DND-41 (cell line): Measurements from ENCODE around the gene PARVA.

Source experiments
- ATAC-seq: fragments of 200-7000 bp; cut with Tn5 transposase; 3 replicates; pipeline ENCODE4 v1.9.1; 2021; ENCODE audit warnings: low read depth; ENCODE audit not compliant: insufficient read depth
- DNase-seq: peaks from one replicate; pipeline ENCODE4 v3.0.0-alpha.2; 2020
- H2AFZ ChIP-seq: 2 replicates; pipeline ENCODE4 v1.6.0; 2012; ENCODE audit warnings: low read depth, low read length
- H3K27ac ChIP-seq: 2 replicates; pipeline ENCODE4 v1.5.1; 2012; ENCODE audit warnings: low read length, inconsistent platforms
- H3K27me3 ChIP-seq: fragments of 200-600 bp; sonication (generic); 2 replicates; pipeline ENCODE4 v1.6.0; 2012; ENCODE audit warnings: low read length, mild to moderate bottlenecking, inconsistent platforms; ENCODE audit not compliant: insufficient read depth, poor library complexity
- H3K36me3 ChIP-seq: 2 replicates; pipeline ENCODE4 v1.5.1; 2012; ENCODE audit warnings: low read length, inconsistent platforms; ENCODE audit not compliant: insufficient read depth
- H3K4me1 ChIP-seq: 2 replicates; pipeline ENCODE4 v1.5.1; 2012; ENCODE audit warnings: mild to moderate bottlenecking, low read length; ENCODE audit not compliant: insufficient read depth
- H3K4me2 ChIP-seq: 2 replicates; pipeline ENCODE4 v1.6.0; 2012; ENCODE audit warnings: mild to moderate bottlenecking, moderate library complexity, low read length, inconsistent platforms; ENCODE audit not compliant: insufficient read depth
- H3K4me3 ChIP-seq, 2 experiments: fragments of 200-600 bp in 1 of 2; shearing (Covaris generic) in 1 of 2; 2 replicates each; pipeline ENCODE4 v1.5.1; 2012 to 2016; ENCODE audit warnings: inconsistent platforms in 2 of 2, low read length in 2 of 2, mild to moderate bottlenecking in 2 of 2, low read depth in 1 of 2, moderate library complexity in 1 of 2
- H3K79me2 ChIP-seq: 2 replicates; pipeline ENCODE4 v1.6.0; 2012; ENCODE audit warnings: low read length, inconsistent platforms; ENCODE audit not compliant: insufficient read depth
- H3K9ac ChIP-seq: 2 replicates; pipeline ENCODE4 v1.6.0; 2012; ENCODE audit warnings: low read depth, mild to moderate bottlenecking, inconsistent platforms, low read length, moderate library complexity
- H3K9me3 ChIP-seq: 2 replicates; pipeline ENCODE4 v1.5.1; 2012; ENCODE audit warnings: low read length, moderate library complexity, mild to moderate bottlenecking, inconsistent platforms; ENCODE audit not compliant: insufficient read depth, severe bottlenecking
- H4K20me1 ChIP-seq: 2 replicates; pipeline ENCODE4 v1.6.0; 2012; ENCODE audit warnings: low read length; ENCODE audit not compliant: insufficient read depth
- CTCF ChIP-seq: IDR thresholded peaks from 2 replicates; pipeline ENCODE4 v1.5.1; 2012; ENCODE audit warnings: borderline replicate concordance, low read length, moderate library complexity, mild to moderate bottlenecking; ENCODE audit not compliant: poor library complexity, severe bottlenecking; ENCODE audit errors: extremely low read depth
- EZH2 ChIP-seq: IDR thresholded peaks from 3 replicates; pipeline ENCODE4 v1.6.1; 2012; ENCODE audit warnings: borderline replicate concordance, low read depth, mild to moderate bottlenecking, moderate library complexity, low read length, inconsistent platforms; ENCODE audit not compliant: severe bottlenecking

Gene PARVA

GRCh38 chr11:12392672-12393071 lies 15.3 kb downstream of the PARVA start:
- TF ChIP-seq CTCF (no peak), EZH2 (no peak)
- ATAC-seq, result no peak

GRCh38 chr11:12393691-12394090 lies 16.3 kb downstream of the PARVA start:
- Histone ChIP-seq H3K4me2 (no peak overlapping the region), H3K9ac (no peak overlapping the region), H3K27ac (no peak overlapping the region), H4K20me1 (no peaks in the 10 kb centered on the region), H3K4me1 (no peaks in the 10 kb centered on the region), H3K4me3 (no peak overlapping the region), H3K79me2 (no peaks in the 10 kb centered on the region), H3K36me3 (no peaks in the 10 kb centered on the region), H3K9me3 (no peaks in the 10 kb centered on the region), H3K27me3 (no peaks in the 10 kb centered on the region), H2AFZ (no peak overlapping the region)
- no peak for TF ChIP-seq CTCF
- TF ChIP-seq EZH2, result no peak
- DNase-seq (no peak), ATAC-seq (no peak)

More at GRCh38 chr11:12392672-12393071, 15.3 kb downstream of the PARVA start:
- H4K20me1 ChIP-seq, result no peaks in the 10 kb centered on the region
- no peaks in the 10 kb centered on the region for H3K36me3 ChIP-seq
- peaks cover 6% of the 10 kb centered on the region for H3K27me3 ChIP-seq
- H3K27ac ChIP-seq, result no peak overlapping the region
- H3K9me3 ChIP-seq, result no peaks in the 10 kb centered on the region
- H3K79me2 ChIP-seq, result no peaks in the 10 kb centered on the region
- H2AFZ ChIP-seq, result no peak overlapping the region
- no peak for DNase-seq
- no peaks in the 10 kb centered on the region for H3K4me1 ChIP-seq
- no peak overlapping the region for H3K9ac ChIP-seq
- no peak overlapping the region for H3K4me2 ChIP-seq
- no peak overlapping the region for H3K4me3 ChIP-seq

GRCh38 chr11:12394601-12395000 lies 17.2 kb downstream of the PARVA start:
- H2AFZ ChIP-seq, result no peak overlapping the region
- ATAC-seq (no peak), DNase-seq (no peak)
- H3K9ac ChIP-seq, result no peak overlapping the region
- H3K4me3 ChIP-seq, result no peak overlapping the region
- no peak overlapping the region for H3K4me2 ChIP-seq
- no peaks in the 10 kb centered on the region for H3K9me3 ChIP-seq
- TF ChIP-seq EZH2 (no peak), CTCF (no peak)
- no peaks in the 10 kb centered on the region for H3K27me3 ChIP-seq
- no peaks in the 10 kb centered on the region for H4K20me1 ChIP-seq
- H3K4me1 ChIP-seq, result no peaks in the 10 kb centered on the region
- no peak overlapping the region for H3K27ac ChIP-seq
- no peaks in the 10 kb centered on the region for H3K79me2 ChIP-seq
- H3K36me3 ChIP-seq, result no peaks in the 10 kb centered on the region

- Histone ChIP-seq H3K9ac (no peak overlapping the region), H4K20me1 (no peaks in the 10 kb centered on the region), H3K9me3 (no peaks in the 10 kb centered on the region), H3K36me3 (no peaks in the 10 kb centered on the region), H3K4me3 (no peak overlapping the region), H3K4me1 (no peaks in the 10 kb centered on the region), H3K4me2 (no peak overlapping the region), H3K27ac (no peak overlapping the region), H3K79me2 (no peaks in the 10 kb centered on the region), H2AFZ (no peak overlapping the region), H3K27me3 (no peaks in the 10 kb centered on the region)
- ATAC-seq, result no peak
- DNase-seq, result no peak
- TF ChIP-seq CTCF (no peak), EZH2 (no peak)
Measured at GRCh38 chr11:12395333-12395732, 18.0 kb downstream of the PARVA start.
